HG03558 (cell line): ENCODE data around the gene DGAT2L6.

Source experiments
- ATAC-seq: cut with Tn5 transposase; IDR thresholded peaks from one replicate; pipeline ENCODE4 v1.9.1; 2021; ENCODE audit warnings: moderate number of reproducible peaks; ENCODE audit not compliant: unreplicated experiment; ENCODE audit errors: extremely low read depth

DGAT2L6 gene

GRCh38 chrX:70176938-70177533, at the start of gene DGAT2L6:
Gene DGAT2L6, plus strand, starts transcription at chrX:70177483. Its CDS starts 100 bp downstream, at chrX:70177583.
- peak; percentile 40 for ATAC-seq

GRCh38 chrX:70128071-70128470, 49.2 kb upstream of the DGAT2L6 start:
- no peak for ATAC-seq

- no peak for ATAC-seq
Measured at GRCh38 chrX:70129816-70130215, 47.5 kb upstream of the DGAT2L6 start.

GRCh38 chrX:70132224-70132623, 45.1 kb upstream of the DGAT2L6 start:
- ATAC-seq: no peak

- peak; percentile 20 for ATAC-seq
Measured at GRCh38 chrX:70132877-70133302, 44.4 kb upstream of the DGAT2L6 start.

- peak; percentile 60 for ATAC-seq
Measured at GRCh38 chrX:70133303-70134115, 43.8 kb upstream of the DGAT2L6 start, which contains the start of gene IGBP1. Gene IGBP1, plus strand, starts transcription at chrX:70133447. Its CDS starts 501 bp downstream, at chrX:70133948.

GRCh38 chrX:70134116-70134477, 43.2 kb upstream of the DGAT2L6 start:
- peak; percentile 6 for ATAC-seq

- ATAC-seq: no peak
Measured at GRCh38 chrX:70138622-70139021, 38.7 kb upstream of the DGAT2L6 start.

GRCh38 chrX:70139736-70140135, 37.5 kb upstream of the DGAT2L6 start:
- no peak for ATAC-seq

- ATAC-seq: no peak
Measured at GRCh38 chrX:70141373-70141772, 35.9 kb upstream of the DGAT2L6 start.

- ATAC-seq: no peak
Measured at GRCh38 chrX:70166601-70167590, 10.4 kb upstream of the DGAT2L6 start.

GRCh38 chrX:70168238-70169188, 8.8 kb upstream of the DGAT2L6 start:
- no peak for ATAC-seq

- ATAC-seq: no peak
Measured at GRCh38 chrX:70169281-70169680, 8.0 kb upstream of the DGAT2L6 start.

GRCh38 chrX:70171624-70172023, 5.7 kb upstream of the DGAT2L6 start:
- no peak for ATAC-seq

- ATAC-seq: no peak
Measured at GRCh38 chrX:70172221-70172620, 5.1 kb upstream of the DGAT2L6 start.

GRCh38 chrX:70172964-70173363, 4.3 kb upstream of the DGAT2L6 start:
- ATAC-seq: no peak

GRCh38 chrX:70174754-70175153, 2.5 kb upstream of the DGAT2L6 start:
- no peak for ATAC-seq

- no peak for ATAC-seq
Measured at GRCh38 chrX:70175338-70175737, 1.9 kb upstream of the DGAT2L6 start.

GRCh38 chrX:70183091-70183490, 5.8 kb downstream of the DGAT2L6 start:
- no peak for ATAC-seq
